Vagina (tissue), 2 donors: ENCODE results near the gene STRADA.

Source experiments
- CTCF ChIP-seq, 3 experiments: fragments of 450-650 bp in 2 of 3; fragments of 200-600 bp in 1 of 3; sonication (generic) in 1 of 3; IDR thresholded peaks; one replicate each; pipeline ENCODE4 v1.5.1; 2017 to 2019; ENCODE audit warnings: antibody characterized with exemption in 3 of 3, mild to moderate bottlenecking in 2 of 3, moderate library complexity in 2 of 3
- POLR2AphosphoS5 ChIP-seq, 2 donors: sonication (generic); formaldehyde crosslinking; IDR thresholded peaks; one replicate each; pipeline ENCODE4 v1.9.0; 2017; ENCODE audit warnings: antibody characterized with exemption in 2 of 2, mild to moderate bottlenecking in 2 of 2, low read depth in 1 of 2; ENCODE audit not compliant: insufficient read depth in 1 of 2

- TF ChIP-seq CTCF (IDR thresholded peaks at IDR 0.05): no peak
- no peak for TF ChIP-seq POLR2AphosphoS5 (IDR thresholded peaks at IDR 0.05; ENCODE audit: insufficient read depth in 1 of 2, low read depth in 1 of 2)
Observed at GRCh38 chr17:63714550-63715277, 26.9 kb downstream of the STRADA start.
